NCI-H146 treated with DMSO at 0.1 percent for 48 hours (cell line): ENCODE measurements around the gene RGS17.
"Not testable (repeated sequence)": the region's sequence is repeated elsewhere in the genome, so short reads cannot be mapped to it uniquely, and the experiment has no call there.

Experiments used
- DNase-seq: peaks from one replicate; lab custom pipeline; 2025; ENCODE audit not compliant: unreplicated experiment; lab: John Stamatoyannopoulos, UW

Gene RGS17

DNA sequence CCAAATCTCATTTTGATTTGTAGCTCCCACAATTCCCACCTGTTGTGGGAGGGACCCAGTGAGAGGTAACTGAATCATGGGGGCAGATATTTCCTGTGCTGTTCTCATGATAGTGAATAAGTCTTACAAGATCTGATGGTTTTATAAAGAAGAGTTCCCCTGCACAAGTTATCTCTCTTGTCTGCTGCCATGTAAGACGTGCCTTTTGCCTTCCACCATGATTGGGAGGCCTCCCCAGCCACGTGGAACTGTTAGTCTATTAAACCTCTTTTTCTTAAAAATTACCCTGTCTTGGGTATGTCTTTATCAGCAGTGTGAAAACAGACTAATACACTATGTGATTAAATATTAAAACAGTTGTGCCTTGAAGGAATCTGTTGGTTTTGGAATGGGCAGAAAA, 131.5 kb downstream of the RGS17 start:
- not testable (repeated sequence) for DNase-seq

DNA sequence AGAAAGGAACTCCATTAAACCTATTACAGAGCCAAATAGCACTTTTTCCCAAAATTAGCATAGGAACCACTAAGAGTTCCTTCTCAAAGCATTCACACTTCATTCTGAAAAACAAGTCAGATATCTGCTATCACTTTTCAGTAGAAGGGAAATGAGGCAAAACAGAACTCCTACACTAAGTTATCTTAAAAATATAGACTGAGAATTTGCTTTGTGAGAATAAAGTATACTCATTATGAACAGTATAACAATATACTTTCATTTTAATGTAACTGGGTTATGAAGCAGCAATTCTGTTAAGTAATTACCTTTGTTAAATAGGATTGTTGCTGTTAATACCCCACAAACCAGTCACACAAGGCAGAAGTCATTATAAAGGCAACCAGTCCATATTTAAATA, 137.2 kb downstream of the RGS17 start:
- DNase-seq, result no peak

DNA sequence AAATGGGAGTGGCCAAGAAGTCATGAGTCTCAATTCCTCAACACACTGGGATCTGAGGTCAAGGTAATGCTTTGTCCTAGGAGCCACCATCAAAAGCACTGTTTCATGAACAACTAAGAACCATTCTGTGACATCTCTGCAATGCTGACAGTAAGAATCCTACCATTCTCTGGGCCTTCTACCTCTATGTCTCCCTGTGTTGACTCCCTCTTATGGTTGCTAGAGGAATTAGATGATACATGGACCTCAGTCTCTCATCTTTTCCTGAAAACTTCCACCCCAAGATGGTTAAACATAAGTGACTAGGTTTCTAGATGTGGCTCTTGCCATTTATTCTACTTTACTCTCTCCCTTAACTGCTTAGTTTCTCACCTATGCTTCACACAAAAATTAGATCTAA, 137.7 kb downstream of the RGS17 start:
- DNase-seq, result no peak

DNA sequence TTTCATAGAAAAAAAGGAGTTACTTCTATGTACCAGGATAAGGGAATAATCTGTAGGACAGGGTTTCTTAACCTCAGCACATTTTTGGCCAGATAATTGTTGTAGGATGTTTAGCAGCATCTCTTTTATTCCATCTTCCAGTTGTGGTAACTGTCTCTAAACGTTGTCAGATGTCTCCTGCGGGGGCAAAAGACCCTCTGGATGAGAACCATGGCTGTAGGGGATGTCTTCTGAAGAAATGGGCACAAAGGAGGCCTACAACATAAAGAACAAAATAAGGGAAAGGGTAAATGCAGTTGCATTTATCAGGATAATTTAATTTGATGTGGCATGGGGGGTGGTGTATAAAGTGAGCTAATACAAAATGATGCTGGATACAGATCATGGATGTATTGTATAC, 144.1 kb downstream of the RGS17 start:
- no peak for DNase-seq

DNA sequence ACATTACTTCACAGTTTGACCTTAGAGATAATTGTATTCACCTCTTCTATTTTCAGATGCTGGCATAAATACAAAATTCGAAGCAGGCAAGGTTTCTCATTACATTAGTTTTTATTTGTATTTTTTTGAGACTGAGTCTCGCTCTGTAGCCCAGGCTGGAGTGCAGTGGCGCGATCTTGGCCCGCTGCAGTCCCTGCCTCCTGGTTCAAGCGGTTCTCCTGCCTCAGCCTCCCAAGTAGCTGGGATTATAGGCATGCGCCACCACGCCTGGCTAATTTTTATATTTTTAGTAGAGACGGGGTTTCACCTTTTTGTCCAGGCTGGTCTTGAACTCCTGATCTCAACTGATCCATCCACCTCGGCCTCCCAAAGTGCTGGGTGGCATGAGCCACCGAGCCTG, 145.8 kb downstream of the RGS17 start:
- DNase-seq, result not testable (repeated sequence)

DNA sequence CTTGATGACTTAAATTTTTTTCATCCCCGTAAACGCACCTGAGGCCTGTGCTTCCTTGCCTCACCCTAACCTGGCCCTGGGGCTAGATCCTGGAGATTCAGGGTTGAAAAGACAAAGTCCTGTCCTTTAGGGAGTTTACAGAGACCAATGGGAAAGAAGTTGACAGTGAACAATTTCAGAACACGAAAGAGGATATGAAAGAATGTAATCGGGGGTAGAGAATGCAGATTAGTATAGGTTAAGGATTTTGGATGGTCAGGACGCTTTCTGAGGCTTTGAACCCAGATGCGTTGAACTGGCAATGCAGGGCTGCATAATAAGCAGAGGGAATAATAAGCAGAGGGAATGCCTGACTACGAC, 146.6 kb downstream of the RGS17 start:
- DNase-seq, result peak; percentile 61

DNA sequence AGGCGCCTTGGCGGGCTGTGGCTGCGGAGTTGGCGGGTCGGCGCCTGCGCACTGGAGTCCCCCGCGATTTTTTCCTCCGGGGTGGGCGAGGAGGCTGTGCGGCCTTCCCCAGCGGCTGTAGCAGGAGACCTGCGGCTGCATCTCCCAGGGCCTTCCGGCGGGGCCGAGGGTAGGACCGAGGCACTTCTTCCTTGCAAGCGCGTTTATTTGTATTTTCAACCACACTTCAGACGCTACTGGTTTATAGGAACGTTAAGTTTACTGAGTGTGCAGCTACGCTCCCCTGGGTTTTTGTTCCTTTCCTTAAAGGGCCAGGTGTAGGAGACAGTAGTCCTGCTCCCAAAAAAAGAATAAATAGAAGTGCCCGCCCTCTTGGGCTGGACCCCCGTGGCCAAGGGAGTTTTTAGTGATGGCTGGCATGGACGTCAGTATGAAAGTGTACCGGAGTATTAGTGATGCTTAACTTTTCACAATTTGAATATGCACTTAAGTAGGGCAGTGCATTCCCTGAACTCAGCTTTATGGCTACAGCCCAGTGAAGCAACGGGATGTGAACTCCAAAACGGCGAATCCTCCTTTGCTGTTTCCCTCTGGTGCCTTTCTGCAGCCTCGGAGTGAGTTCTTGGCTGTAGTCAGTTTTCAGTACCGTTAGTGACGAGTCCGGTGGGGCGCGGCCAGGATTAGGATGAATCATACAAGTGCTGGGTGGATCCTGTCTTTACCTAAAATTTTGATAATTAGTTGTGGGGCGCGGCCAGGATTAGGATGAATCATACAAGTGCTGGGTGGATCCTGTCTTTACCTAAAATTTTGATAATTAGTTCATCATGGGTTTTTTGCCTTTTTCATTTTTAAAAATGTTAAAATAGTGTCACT, 147.2 kb downstream of the RGS17 start:
- peak; percentile 98 for DNase-seq

DNA sequence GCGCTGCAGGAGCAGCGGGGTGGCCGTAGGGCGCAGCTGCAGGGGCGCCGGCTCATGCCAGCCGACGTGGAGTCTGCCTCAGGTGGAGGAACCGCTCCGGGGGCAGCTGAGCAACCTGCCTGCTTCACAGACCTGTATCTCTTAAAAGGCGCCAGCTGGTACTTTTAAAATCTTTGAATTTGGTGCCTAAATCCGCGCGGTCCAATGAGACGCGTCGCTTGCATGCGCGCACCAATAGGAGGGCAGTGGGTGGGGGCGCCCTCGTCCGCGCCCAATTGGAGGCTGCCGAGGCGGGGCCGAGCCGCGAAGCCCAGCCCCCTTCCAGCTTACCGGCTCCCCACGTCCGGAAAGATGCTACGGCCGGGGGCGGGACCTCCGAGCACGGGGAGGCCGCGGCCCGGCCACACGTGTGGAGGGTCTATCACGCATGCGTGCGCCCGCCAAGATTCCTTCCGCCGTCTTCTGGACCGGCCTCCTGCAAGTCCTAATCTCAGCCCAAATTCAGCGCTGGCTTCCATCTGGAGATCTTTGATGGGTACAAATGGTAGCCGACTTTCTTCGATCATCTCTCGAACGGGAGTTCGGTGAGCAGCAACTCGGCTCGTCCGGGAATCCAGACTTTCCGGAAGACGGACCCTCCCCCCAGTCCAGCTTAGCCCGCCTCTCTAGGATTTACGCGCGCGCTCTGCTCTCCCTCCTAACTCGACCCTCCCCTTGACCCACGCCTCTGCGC, 148.0 kb downstream of the RGS17 start, which contains the start of gene FBXO5:
FBXO5 (minus strand) TSS at position 138 of the 733 bp plus-strand sequence; CDS start at position 56, 82 bp downstream.
- peak; percentile 97 for DNase-seq

DNA sequence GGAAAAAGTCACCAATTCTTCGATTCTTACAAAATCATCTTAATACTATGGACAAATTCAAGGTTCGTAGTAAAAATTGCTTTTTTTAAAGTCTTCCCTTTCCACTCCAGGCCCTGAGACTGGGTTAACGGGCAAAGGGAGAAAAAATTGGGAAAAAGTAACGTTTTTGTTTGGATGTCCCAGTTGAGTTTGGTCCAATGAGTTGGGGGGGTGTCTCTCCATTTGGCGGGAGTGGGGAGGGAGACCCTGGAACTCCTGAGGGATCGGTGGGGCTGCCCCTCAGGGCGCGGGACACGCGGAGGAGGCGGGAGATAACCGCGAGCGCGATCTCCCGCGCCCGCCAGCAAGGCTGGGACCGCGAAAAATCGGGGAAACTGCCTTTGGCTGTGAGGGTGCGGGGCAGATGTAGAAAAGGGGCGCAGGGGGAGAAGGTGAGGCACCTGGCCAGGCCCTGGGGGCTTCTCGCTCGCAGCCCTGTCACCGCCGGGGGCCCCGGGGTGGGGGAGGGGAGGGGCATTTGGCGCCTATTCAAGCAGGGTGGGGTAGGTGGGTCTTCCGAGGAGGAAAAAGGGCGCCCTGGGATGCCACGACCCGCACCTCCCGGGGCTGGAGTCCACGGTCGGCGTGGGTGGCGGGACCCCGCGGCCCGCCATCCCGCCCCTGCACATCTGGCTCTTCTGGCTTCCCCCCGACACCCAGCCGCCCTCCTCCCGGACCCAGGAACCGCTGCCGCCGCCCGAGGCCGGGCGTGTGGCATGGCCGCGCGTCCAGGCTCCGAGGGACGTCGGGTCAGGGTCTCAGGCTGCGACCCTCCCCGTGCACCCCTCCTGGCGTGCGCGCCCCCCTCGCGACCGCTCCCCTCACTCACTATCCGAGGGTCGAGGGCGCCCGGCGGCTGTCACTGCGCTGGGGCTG, 148.8 kb downstream of the RGS17 start:
- DNase-seq, result no peak

DNA sequence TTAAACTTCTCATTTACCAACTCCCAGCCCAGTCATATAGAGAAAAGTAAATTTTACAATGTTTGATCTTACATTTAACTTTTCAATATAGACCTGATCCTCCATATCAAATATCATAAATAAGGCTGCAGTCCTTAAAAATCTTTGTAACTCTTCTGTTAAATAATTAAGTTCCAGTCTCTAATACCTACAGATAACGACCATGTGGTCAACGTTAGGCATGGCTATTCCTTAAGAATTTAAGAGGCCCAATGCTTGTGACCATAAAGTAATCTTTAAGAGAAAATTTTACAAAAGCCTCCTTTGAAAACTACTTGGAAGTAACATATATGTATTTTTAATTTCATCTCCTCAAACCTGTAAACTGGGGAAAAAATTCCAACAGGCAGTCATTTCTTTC, 149.9 kb downstream of the RGS17 start:
- no peak for DNase-seq

DNA sequence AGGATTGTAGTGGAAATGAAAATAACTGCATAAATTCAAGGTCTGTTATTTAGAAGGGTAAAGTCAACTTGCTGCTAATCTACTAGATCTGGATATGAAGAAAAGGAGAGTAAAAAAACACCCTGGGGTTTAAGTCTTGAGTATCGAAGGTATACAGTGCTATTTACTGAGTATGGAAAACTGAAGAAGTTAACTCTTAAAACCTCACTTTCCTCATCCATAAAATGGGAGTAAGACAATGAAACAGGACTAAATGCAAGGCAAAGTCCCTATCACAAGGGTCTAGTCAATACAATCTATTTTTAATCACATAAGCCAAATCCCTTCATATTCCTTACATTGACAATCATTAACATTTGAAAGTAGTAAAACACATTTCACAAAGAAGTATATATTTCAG, 150.4 kb downstream of the RGS17 start:
- no peak for DNase-seq

DNA sequence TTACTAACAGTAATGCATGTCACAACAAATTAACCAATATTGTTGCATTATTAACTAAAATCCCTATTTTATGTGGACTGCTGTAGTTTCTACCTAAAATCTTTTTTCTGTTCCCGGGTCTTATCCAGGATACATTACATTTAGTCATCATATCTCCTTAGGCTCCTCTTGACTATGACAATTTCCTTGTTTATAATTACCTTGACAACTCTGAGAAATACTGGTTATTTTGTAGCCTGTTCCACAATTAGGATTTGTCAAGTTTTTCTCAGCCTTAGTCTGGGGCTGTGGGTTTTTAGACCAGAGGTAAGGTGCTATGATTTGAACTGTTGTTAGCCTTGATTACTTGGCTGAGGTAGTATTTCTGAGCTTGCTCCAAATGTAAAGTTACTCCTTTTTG, 152.0 kb downstream of the RGS17 start:
- DNase-seq, result no peak

DNA sequence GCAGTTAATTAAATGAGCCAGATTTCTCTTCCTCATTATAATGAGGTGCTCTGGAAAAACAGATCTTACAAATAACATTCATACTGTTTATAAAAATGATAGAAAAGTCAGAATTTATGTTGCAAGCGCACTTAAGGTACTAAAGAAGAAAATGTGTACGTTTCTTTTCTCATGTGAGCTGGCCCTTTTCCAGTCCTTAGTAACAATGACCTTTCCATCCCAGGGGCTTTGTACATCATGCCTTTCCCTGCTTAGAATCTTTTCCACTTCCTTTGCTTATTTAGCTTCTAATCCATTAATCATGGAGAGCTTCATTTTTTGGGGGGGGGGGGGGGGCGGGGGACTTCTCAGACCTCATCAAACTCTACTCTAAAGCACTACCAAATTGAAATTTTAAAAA, 153.0 kb downstream of the RGS17 start:
- no peak for DNase-seq

DNA sequence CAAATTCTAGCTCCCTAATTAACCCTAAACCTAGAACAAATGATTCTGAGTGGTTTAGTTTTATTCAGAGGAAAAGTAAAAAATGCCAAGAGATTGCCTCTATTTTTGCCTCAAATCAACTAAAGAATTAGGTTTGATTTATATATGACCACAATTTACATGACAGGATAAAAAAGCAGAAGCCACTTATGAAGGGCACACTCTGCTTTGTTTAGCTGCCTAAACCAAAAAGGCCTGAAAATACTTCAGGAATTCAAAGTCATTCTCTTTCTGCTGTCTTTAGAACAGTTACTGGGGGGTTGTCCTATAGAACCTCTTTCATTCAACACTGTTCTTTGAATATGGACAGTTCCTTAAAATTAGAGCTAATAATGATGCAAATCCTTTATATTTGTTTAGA, 153.5 kb downstream of the RGS17 start:
- no peak for DNase-seq

DNA sequence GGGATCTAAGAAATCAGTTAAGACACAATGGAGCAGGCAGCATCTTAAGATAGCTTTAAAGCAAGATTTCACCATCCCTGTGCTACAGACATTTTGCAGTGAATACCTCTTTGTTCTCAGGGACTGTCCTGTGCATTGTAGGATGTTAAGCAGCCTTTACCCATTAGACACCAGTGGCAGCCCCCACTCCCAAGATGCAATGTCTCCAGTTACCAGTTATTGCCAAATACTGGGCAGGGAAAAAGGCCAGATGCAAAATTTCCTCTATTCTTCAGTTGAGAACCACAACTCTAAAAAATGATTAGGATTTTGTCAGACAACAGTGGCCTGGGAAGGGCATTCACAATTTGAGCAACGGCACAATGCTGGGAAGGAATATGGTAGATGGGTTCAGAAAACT, 154.3 kb downstream of the RGS17 start:
- no peak for DNase-seq

DNA sequence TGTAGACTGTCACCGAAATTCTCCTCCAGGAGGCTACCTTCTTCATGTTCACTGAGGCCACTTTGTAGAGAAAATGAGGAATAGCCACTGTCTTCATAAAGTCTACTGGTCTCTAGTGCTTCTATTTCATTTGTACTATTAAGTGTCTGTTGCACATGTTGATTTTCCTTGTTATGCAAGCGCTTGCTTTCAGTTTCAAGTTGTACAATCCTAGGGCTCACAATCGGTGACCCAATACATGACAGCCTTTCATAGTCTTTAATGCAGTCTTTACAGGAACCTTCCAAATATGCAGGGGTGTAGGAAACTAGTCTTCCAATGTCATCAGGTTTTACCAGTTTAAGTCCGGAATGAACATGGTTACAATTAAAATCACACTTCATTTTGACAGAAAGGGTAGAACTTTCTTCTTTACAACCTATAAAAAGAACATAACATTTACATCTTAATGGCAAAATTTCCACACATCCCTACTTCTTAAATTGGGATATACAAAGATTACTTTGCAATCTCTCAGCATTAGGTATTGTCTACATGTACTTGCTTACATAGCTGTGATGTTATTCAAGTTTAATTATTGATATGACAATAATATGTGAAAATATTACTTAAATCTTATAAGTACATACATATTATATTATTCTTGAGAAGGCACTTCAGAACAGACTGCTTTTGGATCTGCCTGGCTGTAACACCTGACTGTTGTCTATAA, 155.7 kb downstream of the RGS17 start:
- no peak for DNase-seq

DNA sequence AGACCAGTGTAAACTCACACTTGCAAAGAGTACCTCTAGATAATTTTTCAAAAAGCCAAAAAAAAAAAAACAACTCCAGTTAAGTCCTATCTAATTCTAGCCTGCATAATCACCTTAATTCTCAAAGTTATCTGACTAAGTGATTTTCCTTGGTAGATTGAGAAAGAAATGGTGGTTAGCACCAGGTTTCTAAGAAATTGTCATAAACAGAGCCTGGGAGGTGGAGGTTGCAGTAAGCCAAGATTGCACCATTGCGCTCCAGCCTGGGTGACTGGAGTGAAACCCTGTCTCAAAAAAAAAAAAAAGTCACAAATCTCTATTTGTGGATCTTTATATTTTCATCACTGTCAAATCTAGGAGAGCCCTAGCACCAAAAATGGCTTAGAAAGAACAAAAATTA, 157.2 kb downstream of the RGS17 start:
- no peak for DNase-seq

DNA sequence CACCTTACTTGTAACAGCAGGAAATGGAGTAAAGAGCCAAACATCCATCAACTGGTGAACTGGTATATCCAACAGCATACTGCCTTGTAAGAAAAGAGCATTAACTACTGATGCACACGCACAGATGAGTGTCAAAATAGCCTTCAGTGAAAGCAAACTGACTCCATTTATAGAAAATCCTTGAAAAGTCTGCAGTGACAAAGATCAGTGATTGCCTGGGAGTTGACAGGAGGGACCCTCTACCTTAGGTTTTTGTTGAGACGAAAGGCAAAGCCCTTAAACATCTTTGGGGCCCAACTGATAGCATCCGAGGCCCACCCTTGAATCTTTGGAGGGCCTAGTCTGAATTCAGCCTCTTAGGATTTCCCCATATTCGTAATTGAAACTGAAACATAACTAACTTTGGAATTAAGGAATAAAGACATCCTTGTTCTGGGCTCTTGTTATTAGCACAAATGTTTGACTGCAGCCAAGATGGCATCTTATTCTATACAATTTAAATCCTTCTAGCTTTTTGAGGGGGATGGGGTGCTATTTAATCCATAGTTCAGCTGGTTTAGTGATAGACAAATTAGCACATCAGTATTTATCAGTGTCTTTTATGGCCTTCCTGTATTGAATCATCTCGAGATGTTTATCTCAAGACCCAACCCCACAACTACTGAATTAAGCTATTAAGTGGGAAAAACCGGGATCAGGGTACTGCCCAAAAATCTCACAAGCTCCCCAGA, 161.2 kb downstream of the RGS17 start:
- DNase-seq, result no peak

DNA sequence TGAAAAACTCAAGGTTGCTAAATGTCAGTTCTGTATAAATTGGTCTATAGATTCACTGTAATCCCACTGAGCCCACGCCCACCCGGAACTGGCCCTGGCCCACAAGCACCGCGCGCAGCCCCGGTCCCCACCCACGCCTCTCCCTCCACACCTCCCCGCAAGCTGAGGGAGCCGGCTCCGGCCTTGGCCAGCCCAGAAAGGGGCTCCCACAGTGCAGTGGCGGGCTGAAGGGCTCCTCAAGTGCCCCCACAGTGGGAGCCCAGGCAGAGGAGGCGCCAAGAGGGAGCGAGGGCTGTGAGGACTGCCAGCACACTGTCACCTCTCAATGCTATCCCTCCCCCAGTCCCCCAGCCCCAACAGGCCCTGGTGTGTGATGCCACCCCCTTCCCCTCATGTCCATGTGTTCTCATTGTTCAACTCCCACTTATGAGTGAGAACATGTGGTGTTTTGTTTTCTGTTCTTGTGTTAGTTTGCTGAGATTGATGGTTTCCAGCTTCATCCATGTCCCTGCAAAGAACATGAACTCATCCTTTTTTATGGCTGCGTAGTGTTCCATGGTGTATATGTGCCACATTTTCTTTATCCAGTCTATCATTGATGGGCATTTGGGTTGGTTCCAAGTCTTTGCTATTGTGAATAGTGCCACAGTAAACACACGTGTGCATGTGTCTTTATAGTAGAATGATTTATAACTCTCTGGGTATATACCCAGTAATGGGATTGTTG, 164.8 kb downstream of the RGS17 start:
- DNase-seq, result not testable (repeated sequence)
